Measurements from ENCODE around the gene BDH2.

DNA sequence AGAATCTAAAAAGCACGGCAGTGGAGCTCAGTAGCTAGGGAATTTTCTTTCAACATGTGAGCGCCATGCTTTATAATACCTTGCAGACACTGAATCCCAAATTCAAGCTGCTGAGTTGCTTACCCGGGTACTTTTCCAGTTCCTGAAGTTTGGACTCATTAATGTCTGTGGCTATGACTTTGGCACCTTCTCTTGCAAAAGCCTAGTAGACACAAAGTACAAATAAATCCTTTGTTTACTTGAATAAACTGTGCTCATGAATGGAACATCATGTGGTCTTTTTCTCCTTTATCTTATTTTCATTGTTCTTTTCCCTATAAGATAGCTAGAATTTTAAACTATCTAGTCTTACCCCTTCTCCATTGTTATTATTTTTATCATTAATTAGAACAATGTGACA is 4.6 kb downstream of the BDH2 start:
- TF ChIP-seq, protein P1, sequence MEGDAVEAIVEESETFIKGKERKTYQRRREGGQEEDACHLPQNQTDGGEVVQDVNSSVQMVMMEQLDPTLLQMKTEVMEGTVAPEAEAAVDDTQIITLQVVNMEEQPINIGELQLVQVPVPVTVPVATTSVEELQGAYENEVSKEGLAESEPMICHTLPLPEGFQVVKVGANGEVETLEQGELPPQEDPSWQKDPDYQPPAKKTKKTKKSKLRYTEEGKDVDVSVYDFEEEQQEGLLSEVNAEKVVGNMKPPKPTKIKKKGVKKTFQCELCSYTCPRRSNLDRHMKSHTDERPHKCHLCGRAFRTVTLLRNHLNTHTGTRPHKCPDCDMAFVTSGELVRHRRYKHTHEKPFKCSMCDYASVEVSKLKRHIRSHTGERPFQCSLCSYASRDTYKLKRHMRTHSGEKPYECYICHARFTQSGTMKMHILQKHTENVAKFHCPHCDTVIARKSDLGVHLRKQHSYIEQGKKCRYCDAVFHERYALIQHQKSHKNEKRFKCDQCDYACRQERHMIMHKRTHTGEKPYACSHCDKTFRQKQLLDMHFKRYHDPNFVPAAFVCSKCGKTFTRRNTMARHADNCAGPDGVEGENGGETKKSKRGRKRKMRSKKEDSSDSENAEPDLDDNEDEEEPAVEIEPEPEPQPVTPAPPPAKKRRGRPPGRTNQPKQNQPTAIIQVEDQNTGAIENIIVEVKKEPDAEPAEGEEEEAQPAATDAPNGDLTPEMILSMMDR (IDR thresholded peaks at IDR 0.05), result no peak
- TF ChIP-seq POLR2A (IDR thresholded peaks at IDR 0.05), result no peak
